ENCODE data around the gene USP30. TPM values are rescaled to one million over a fixed set of nuclear protein-coding genes. Genes with fewer than 3 reads are reported as not detected.

The USP30 gene
- total RNA-seq, 1 experiment from 2014 or later, result 12.5 TPM

DNA sequence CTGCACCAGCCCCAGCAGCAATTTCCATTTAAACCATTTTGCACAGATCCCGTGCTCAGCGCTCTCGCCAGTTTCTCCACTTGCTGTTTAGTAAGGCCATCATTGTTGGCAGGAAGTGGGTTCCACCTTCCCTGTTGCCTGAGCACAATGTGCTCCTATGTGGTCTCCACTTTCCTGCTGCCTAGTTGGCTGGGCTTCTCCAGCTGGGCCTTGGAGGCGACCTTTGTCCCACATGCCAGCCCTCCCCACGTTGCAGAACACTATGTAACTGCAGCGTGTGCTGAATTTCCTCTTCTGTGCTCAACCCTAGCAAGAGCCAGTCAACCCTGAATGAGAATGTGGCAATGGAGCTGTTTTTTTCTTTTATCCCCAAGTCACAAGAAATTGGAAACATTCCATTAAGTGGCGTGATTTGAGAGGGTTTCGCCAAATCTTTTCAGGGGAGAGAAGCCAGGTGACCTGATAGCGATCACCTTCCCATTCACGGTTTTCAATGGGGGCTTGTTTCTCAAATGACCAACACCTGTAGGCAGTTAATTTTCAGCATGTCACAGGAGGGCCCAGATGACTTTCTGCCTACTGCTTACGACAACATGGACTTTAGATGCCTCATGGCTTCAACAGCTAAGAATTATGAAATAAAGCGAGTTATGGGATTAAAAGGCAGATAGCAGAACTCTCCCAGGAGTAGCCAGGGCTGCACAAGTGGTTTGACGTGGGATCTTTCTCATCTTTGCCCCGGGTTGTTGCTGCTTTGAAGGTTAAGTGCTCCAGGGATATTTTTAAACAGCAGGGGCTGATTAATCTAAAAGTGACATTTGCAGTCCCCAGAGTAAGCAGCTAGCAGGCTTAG lies 63.6 kb downstream of the USP30 start, which contains the start of gene ACACB:
TSS of gene ACACB (plus strand) at position 830 of the 853 bp plus-strand sequence. CDS start 22,819 bp downstream, outside the sequence.
- Histone ChIP-seq H3K9me2 (ENCODE audit: insufficient read depth) (no peaks in the 10 kb centered on the region), H3K36me3 (ENCODE audit: low read depth) (no peaks in the 10 kb centered on the region), H3K27me3 (ENCODE audit: insufficient read depth, low read depth) (no peaks in the 10 kb centered on the region), H4K20me1 (ENCODE audit: insufficient read depth) (no peaks in the 10 kb centered on the region), H3K4me1 (replicated peaks; ENCODE audit: insufficient read depth) (no peaks in the 10 kb centered on the region), H2AFZ (no peak within 1 kb of the TSS), H3K79me2 (ENCODE audit: low read depth) (no peaks in the 10 kb centered on the region), H3K9me3 (ENCODE audit: insufficient read depth, low read depth) (no peaks in the 10 kb centered on the region), H3F3A (ENCODE audit: insufficient read depth, low read depth) (peaks cover 7% of the 10 kb centered on the region; the same call in 1 of the 2 replicates), H3K4me2 (no peak within 1 kb of the TSS), H3K27ac (no peak within 1 kb of the TSS), H3K4me3 (no peak within 1 kb of the TSS)
- ChIA-PET POLR2A (ENCODE audit: unreplicated experiment) (no interaction called here), CTCF (interaction anchor here (0.6 kb wide), 1 partner anchor 193 kb away, joined by 6 read pairs; the partner anchor contains the start of gene FOXN4)
- intact Hi-C loops (cut with micrococcal nuclease; ENCODE audit: unreplicated experiment), result no loop called here
- no peak for DNase-seq
- TF ChIP-seq EZH2 (IDR thresholded peaks at IDR 0.05; ENCODE audit: low read depth), result no peak
- BruUV-seq (replicated peaks), result no TSS peak

- Histone ChIP-seq H3K9me2 (ENCODE audit: insufficient read depth) (no peaks in the 10 kb centered on the region), H2AFZ (no peak overlapping the region), H3K79me2 (ENCODE audit: low read depth) (no peaks in the 10 kb centered on the region), H3K36me3 (ENCODE audit: low read depth) (no peaks in the 10 kb centered on the region), H3K4me3 (no peak overlapping the region), H3K4me1 (replicated peaks; ENCODE audit: insufficient read depth) (no peaks in the 10 kb centered on the region), H3K27ac (no peak overlapping the region), H4K20me1 (ENCODE audit: insufficient read depth) (no peaks in the 10 kb centered on the region), H3K27me3 (ENCODE audit: insufficient read depth, low read depth) (no peaks in the 10 kb centered on the region), H3F3A (ENCODE audit: insufficient read depth, low read depth) (peaks cover 2% of the 10 kb centered on the region; the same call in 1 of the 2 replicates), H3K9me3 (ENCODE audit: insufficient read depth, low read depth) (no peaks in the 10 kb centered on the region), H3K4me2 (no peak overlapping the region)
- intact Hi-C loops (cut with micrococcal nuclease; ENCODE audit: unreplicated experiment), result no loop called here
- no peak for DNase-seq
- ChIA-PET CTCF (interaction anchor here (0.6 kb wide), 1 partner anchor 192 kb away, joined by 6 read pairs; the partner anchor contains the start of gene FOXN4), POLR2A (ENCODE audit: unreplicated experiment) (no interaction called here)
- TF ChIP-seq CTCF (conservative IDR thresholded peaks at IDR 0.05), result no peak
- no peak for TF ChIP-seq EZH2 (IDR thresholded peaks at IDR 0.05; ENCODE audit: low read depth)
- no TSS peak for BruUV-seq (replicated peaks)
These were observed 64.2 kb downstream of the USP30 start for GRCh38 chr12:109116611-109116949.

DNA sequence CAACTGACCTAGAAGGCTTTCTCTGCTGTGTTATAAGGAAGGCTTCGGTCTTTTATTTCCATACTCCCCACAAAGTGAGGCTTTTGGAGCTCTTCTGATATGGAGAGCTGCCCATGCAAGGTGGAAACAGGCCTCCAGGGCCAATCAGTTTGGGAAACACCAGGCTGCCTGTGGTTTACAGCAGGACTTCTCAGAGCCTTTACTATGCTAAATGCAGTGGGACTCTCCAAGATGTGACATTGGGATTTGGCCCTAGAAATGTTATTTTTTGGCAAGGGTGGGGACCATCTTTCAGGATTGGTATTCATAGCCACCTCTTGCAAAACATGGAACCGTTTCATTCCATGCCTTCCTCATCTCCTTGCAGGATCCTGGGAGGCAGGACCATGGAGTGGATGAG lies 67.7 kb downstream of the USP30 start:
- CTCF ChIA-PET, result interaction anchor here (0.6 kb wide), 2 partner anchors 8 to 484 kb away, joined by 3 to 4 read pairs; no protein-coding TSS in a partner anchor
- H3F3A ChIP-seq (ENCODE audit: insufficient read depth, low read depth), result no peaks in the 10 kb centered on the region
- BruUV-seq (replicated peaks), result no TSS peak

More for the DNA sequence above, 67.7 kb downstream of the USP30 start:
- DNase-seq, result no peak
- POLR2A ChIA-PET (ENCODE audit: unreplicated experiment), result no interaction called here
- TF ChIP-seq EZH2 (IDR thresholded peaks at IDR 0.05; ENCODE audit: low read depth) (no peak), CTCF (conservative IDR thresholded peaks at IDR 0.05) (no peak)
- Histone ChIP-seq H2AFZ (no peak overlapping the region), H4K20me1 (ENCODE audit: insufficient read depth) (no peaks in the 10 kb centered on the region), H3K79me2 (ENCODE audit: low read depth) (no peaks in the 10 kb centered on the region), H3K36me3 (ENCODE audit: low read depth) (no peaks in the 10 kb centered on the region), H3K9me3 (ENCODE audit: insufficient read depth, low read depth) (no peaks in the 10 kb centered on the region), H3K4me3 (no peak overlapping the region), H3K27me3 (ENCODE audit: insufficient read depth, low read depth) (no peaks in the 10 kb centered on the region), H3K9me2 (ENCODE audit: insufficient read depth) (no peaks in the 10 kb centered on the region), H3K4me2 (no peak overlapping the region), H3K27ac (no peak overlapping the region), H3K4me1 (replicated peaks; ENCODE audit: insufficient read depth) (no peaks in the 10 kb centered on the region)
- intact Hi-C loops (cut with micrococcal nuclease; ENCODE audit: unreplicated experiment), result no loop called here
